ENCODE measurements around the gene TDRD9.

DNA sequence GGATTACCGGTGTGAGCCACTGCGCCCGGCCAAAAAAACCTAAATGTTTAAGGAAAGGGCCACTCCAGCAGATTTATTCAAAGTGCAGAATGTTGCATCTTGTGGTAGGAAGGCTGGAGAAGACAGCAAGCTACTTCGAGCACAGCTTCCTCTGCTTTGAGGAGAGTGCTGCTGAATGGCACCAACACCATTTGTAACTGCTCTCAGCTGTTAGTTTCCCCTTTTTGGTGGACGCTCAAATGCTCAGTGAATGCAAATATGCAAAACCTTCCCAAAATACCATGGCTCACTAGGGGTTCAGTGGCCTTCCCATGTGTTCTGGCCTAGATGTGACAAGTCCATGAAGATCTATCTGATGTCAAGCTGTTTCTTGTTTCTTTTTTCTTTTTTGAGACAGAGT is 2.9 kb upstream of the TDRD9 start:
- TF ChIP-seq POLR2AphosphoS5 (IDR thresholded peaks at IDR 0.05): no peak
- no peak for TF ChIP-seq EP300 (IDR thresholded peaks at IDR 0.05)
